K562 (cell line): ENCODE data around the gene MRPL41. TPM values are rescaled to one million over a fixed set of nuclear protein-coding genes. Genes with fewer than 3 reads are reported as not detected.

Source experiments
- CBX2 ChIP-seq: fragments of 200-600 bp; sonication (generic); IDR thresholded peaks from one replicate; pipeline ENCODE4 v1.6.1; 2012; ENCODE audit warnings: mild to moderate bottlenecking, low read length, inconsistent platforms; ENCODE audit not compliant: insufficient read depth, poor library complexity, severe bottlenecking
- CHD2 ChIP-seq: IDR thresholded peaks from 2 replicates; pipeline ENCODE4 v1.6.1; 2011; ENCODE audit warnings: low read depth, low read length
- FOXA1 ChIP-seq: fragments of 450-650 bp; IDR thresholded peaks from 2 replicates; pipeline ENCODE4 v1.6.1; 2016; ENCODE audit warnings: mild to moderate bottlenecking, borderline replicate concordance
- HMGXB4 ChIP-seq: sonication (generic); formaldehyde crosslinking; IDR thresholded peaks from 2 replicates; pipeline ENCODE4 v1.8.1; 2023; ENCODE audit warnings: mild to moderate bottlenecking, missing genetic modification reagents
- IRF2 ChIP-seq: sonication (generic); formaldehyde crosslinking; IDR thresholded peaks from 2 replicates; pipeline ENCODE4 v1.8.1; 2022; ENCODE audit warnings: mild to moderate bottlenecking, missing genetic modification reagents
- MEIS2 ChIP-seq: fragments of 450-650 bp; IDR thresholded peaks from 2 replicates; pipeline ENCODE4 v1.6.1; 2014; ENCODE audit warnings: mild to moderate bottlenecking; ENCODE audit not compliant: partially characterized antibody
- PHF21A ChIP-seq: fragments of 450-650 bp; IDR thresholded peaks from 2 replicates; pipeline ENCODE4 v1.6.1; 2017; ENCODE audit warnings: low read depth, borderline replicate concordance
- PPARD ChIP-seq: fragments of 250-450 bp; sonication (Bioruptor Pico); IDR thresholded peaks from 2 replicates; pipeline ENCODE4 v1.8.0; 2022; ENCODE audit warnings: inconsistent platforms, mild to moderate bottlenecking, moderate library complexity
- RCOR1 ChIP-seq, 2 experiments: IDR thresholded peaks; 2 replicates each; pipeline ENCODE4 v1.6.1; 2012; ENCODE audit warnings: low read depth in 2 of 2, low read length in 2 of 2, borderline replicate concordance in 1 of 2, improper control_type of control experiment in 1 of 2
- SETDB1 ChIP-seq: IDR thresholded peaks from one replicate; pipeline ENCODE4 v1.6.1; 2012; ENCODE audit warnings: low read length, control low read depth, inconsistent platforms
- SIRT6 ChIP-seq: IDR thresholded peaks from one replicate; pipeline ENCODE4 v1.6.1; 2012; ENCODE audit warnings: low read depth, mild to moderate bottlenecking, control low read depth, inconsistent platforms, low read length, moderate library complexity
- YY1 ChIP-seq, 3 experiments: IDR thresholded peaks; 2 replicates each; pipeline ENCODE4 v1.6.1; 2011; ENCODE audit warnings: low read length in 2 of 3, mild to moderate bottlenecking in 2 of 3, moderate library complexity in 2 of 3, borderline replicate concordance in 1 of 3, control low read depth in 1 of 3, low read depth in 1 of 3; ENCODE audit not compliant: insufficient read depth in 3 of 3, insufficient replicate concordance in 2 of 3, control insufficient read depth in 1 of 3, insufficient read length in 1 of 3; ENCODE audit errors: extremely low read depth in 1 of 3
- ZNF197 ChIP-seq: fragments of 200-800 bp; sonication (Bioruptor generic); IDR thresholded peaks from 2 replicates; pipeline ENCODE4 v1.6.1; 2016; ENCODE audit warnings: low read depth, missing genetic modification characterization, missing compliant biosample characterization
- ZNF217 ChIP-seq: sonication (generic); formaldehyde crosslinking; IDR thresholded peaks from 2 replicates; pipeline ENCODE4 v1.8.0; 2022; ENCODE audit warnings: mild to moderate bottlenecking, missing genetic modification reagents
- ZNF695 ChIP-seq: fragments of 450-650 bp; formaldehyde crosslinking; IDR thresholded peaks from 2 replicates; pipeline ENCODE4 v1.4.0; 2020; ENCODE audit warnings: mild to moderate bottlenecking, moderate library complexity
- ZNF699 ChIP-seq: fragments of 250-450 bp; sonication (Bioruptor Pico); IDR thresholded peaks from 2 replicates; pipeline ENCODE4 v1.8.0; 2021; ENCODE audit warnings: mild to moderate bottlenecking, moderate library complexity; ENCODE audit not compliant: insufficient replicate concordance
- ZNF764 ChIP-seq: fragments of 250-450 bp; sonication (Bioruptor Pico); IDR thresholded peaks from 2 replicates; pipeline ENCODE4 v1.4.0; 2020; ENCODE audit warnings: low read depth, mild to moderate bottlenecking, moderate library complexity
- polyA plus RNA-seq, 8 experiments: library from polyadenylated mRNA; depleted of rRNA in 4 of 8; stranded (reverse) in 5 of 8; unstranded in 3 of 8; fragments of >200 nt; fragmentation: Nextera tagmentation in 2 of 8; fragmentation: Illumina TruSeq in 1 of 8; extraction: Ambion mirVana in 2 of 8; extraction: Trizol in 1 of 8; gene quantifications; 2 replicates each; pipeline versions ENCODE4 v1.2.1 to v1.2.3, GENCODE V29; 2011 to 2014; ENCODE audit warnings: inconsistent platforms in 1 of 8, missing spikeins in 1 of 8
- total RNA-seq, 7 experiments: library from RNA; depleted of rRNA in 6 of 7; stranded (reverse); fragments of >200 nt in 6 of 7; fragmentation: Illumina TruSeq in 2 of 7; extraction: Trizol in 2 of 7; gene quantifications; 2 replicates each; pipeline versions ENCODE4 v1.2.1 to v1.2.3, GENCODE V29; 2011 to 2021; ENCODE audit warnings: low replicate concordance in 1 of 7
- TF ChIP-seq, protein P1 (sequence below): sonication (generic); formaldehyde crosslinking; IDR thresholded peaks from 2 replicates; pipeline ENCODE4 v1.8.0; 2023; ENCODE audit warnings: mild to moderate bottlenecking, missing genetic modification reagents
- TF ChIP-seq, protein P2 (sequence below): fragments of 250-450 bp; sonication (Bioruptor Pico); IDR thresholded peaks from 2 replicates; pipeline ENCODE4 v1.4.0; 2020

Gene MRPL41
- total and polyA plus RNA-seq, 9 of the 15 experiments (the other 6 are each of a cell fraction or from before 2014, with no cell fraction given): 2.6 to 259 (median 21.6) TPM

GRCh38 chr9:137552022-137552768, 516 bp downstream of the MRPL41 start (continued):
- TF ChIP-seq ZNF217 (CRISPR knock-in tag): no peak
- TF ChIP-seq PHF21A: no peak
- TF ChIP-seq, protein P1, sequence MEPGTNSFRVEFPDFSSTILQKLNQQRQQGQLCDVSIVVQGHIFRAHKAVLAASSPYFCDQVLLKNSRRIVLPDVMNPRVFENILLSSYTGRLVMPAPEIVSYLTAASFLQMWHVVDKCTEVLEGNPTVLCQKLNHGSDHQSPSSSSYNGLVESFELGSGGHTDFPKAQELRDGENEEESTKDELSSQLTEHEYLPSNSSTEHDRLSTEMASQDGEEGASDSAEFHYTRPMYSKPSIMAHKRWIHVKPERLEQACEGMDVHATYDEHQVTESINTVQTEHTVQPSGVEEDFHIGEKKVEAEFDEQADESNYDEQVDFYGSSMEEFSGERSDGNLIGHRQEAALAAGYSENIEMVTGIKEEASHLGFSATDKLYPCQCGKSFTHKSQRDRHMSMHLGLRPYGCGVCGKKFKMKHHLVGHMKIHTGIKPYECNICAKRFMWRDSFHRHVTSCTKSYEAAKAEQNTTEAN (CRISPR knock-in tag): no peak
- no peak for TF ChIP-seq YY1 (IDR thresholded peaks at IDR 0.05; ENCODE audit: borderline replicate concordance in 1 of 3, control insufficient read depth in 1 of 3, extremely low read depth in 1 of 3, insufficient read depth in 3 of 3, insufficient read length in 1 of 3, insufficient replicate concordance in 2 of 3, low read depth in 1 of 3, low read length in 2 of 3)
- no peak for TF ChIP-seq CHD2
- TF ChIP-seq ZNF695: no peak
- no peak for TF ChIP-seq RCOR1 (IDR thresholded peaks at IDR 0.05; ENCODE audit: borderline replicate concordance in 1 of 2, low read depth in 2 of 2, low read length in 2 of 2)
- 0 out of 2 replicates have a peak, but pooled peaks have one; percentile 21 for TF ChIP-seq ZNF764
- no peak for TF ChIP-seq SETDB1
- TF ChIP-seq SIRT6: no peak
- no peak for TF ChIP-seq ZNF699 (CRISPR knock-in tag)
- no peak for TF ChIP-seq CBX2
- no peak for TF ChIP-seq ZNF197 (CRISPR knock-in tag)
- TF ChIP-seq MEIS2: no peak
- no peak for TF ChIP-seq PPARD (CRISPR knock-in tag)
- TF ChIP-seq IRF2: no peak; the same call in 1 of the 2 replicates
- TF ChIP-seq, protein P2, sequence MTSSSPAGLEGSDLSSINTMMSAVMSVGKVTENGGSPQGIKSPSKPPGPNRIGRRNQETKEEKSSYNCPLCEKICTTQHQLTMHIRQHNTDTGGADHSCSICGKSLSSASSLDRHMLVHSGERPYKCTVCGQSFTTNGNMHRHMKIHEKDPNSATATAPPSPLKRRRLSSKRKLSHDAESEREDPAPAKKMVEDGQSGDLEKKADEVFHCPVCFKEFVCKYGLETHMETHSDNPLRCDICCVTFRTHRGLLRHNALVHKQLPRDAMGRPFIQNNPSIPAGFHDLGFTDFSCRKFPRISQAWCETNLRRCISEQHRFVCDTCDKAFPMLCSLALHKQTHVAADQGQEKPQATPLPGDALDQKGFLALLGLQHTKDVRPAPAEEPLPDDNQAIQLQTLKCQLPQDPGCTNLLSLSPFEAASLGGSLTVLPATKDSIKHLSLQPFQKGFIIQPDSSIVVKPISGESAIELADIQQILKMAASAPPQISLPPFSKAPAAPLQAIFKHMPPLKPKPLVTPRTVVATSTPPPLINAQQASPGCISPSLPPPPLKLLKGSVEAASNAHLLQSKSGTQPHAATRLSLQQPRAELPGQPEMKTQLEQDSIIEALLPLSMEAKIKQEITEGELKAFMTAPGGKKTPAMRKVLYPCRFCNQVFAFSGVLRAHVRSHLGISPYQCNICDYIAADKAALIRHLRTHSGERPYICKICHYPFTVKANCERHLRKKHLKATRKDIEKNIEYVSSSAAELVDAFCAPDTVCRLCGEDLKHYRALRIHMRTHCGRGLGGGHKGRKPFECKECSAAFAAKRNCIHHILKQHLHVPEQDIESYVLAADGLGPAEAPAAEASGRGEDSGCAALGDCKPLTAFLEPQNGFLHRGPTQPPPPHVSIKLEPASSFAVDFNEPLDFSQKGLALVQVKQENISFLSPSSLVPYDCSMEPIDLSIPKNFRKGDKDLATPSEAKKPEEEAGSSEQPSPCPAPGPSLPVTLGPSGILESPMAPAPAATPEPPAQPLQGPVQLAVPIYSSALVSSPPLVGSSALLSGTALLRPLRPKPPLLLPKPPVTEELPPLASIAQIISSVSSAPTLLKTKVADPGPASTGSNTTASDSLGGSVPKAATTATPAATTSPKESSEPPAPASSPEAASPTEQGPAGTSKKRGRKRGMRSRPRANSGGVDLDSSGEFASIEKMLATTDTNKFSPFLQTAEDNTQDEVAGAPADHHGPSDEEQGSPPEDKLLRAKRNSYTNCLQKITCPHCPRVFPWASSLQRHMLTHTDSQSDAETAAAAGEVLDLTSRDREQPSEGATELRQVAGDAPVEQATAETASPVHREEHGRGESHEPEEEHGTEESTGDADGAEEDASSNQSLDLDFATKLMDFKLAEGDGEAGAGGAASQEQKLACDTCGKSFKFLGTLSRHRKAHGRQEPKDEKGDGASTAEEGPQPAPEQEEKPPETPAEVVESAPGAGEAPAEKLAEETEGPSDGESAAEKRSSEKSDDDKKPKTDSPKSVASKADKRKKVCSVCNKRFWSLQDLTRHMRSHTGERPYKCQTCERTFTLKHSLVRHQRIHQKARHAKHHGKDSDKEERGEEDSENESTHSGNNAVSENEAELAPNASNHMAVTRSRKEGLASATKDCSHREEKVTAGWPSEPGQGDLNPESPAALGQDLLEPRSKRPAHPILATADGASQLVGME (CRISPR knock-in tag): no peak
- no peak for TF ChIP-seq HMGXB4 (CRISPR knock-in tag)
- TF ChIP-seq FOXA1: no peak
